Fibroblast of villous mesenchyme (primary cell): ENCODE measurements around the gene THOC7. TPM values are rescaled to one million over a fixed set of nuclear protein-coding genes. Genes with fewer than 3 reads are reported as not detected.

Experiments
- DNase-seq: peaks from one replicate; pipeline ENCODE4 v3.0.0-alpha.2; 2010; ENCODE audit warnings: low read depth
- H3K4me3 ChIP-seq: 2 replicates; pipeline ENCODE4 v1.5.1; 2011; ENCODE audit warnings: low read depth, mild to moderate bottlenecking, low read length
- CTCF ChIP-seq: IDR thresholded peaks from 2 replicates; pipeline ENCODE4 v1.5.1; 2012; ENCODE audit warnings: low read depth, mild to moderate bottlenecking, low read length; ENCODE audit not compliant: insufficient read depth
- total RNA-seq: library from RNA; depleted of rRNA; stranded (reverse); fragments of >200 nt; gene quantifications from 2 replicates; pipeline ENCODE4 v1.2.3, GENCODE V29; 2012

The THOC7 gene
- total RNA-seq, 1 donor, result 47.9 TPM

DNA sequence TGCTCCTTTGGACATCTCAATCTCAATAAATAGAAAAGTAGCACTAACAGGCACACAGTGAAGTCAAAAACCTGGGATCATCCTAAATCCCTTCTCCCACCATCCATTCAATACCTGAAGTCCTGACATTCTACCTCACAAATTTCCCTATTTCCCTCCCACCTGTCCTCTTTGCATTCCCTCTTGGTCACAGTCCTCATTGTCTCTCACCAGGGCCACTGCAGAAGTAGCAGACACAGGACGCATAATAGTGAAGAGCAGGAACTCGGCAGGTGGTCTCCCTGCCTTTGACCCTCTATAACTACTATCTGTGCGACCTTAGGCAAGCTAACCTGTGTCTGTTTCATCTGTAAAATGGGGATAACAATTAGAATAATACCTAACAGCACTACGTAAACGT, 2.3 kb downstream of the THOC7 start:
- no peak for TF ChIP-seq CTCF
- DNase-seq, result no peak
- no peak overlapping the region for H3K4me3 ChIP-seq

GRCh38 chr3:63860776-63861175, 2.8 kb downstream of the THOC7 start:
- no peak for TF ChIP-seq CTCF
- no peak overlapping the region for H3K4me3 ChIP-seq
- DNase-seq, result no peak

GRCh38 chr3:63857311-63857710, 6.3 kb downstream of the THOC7 start:
- H3K4me3 ChIP-seq, result no peak overlapping the region
- TF ChIP-seq CTCF, result no peak
- no peak for DNase-seq

DNA sequence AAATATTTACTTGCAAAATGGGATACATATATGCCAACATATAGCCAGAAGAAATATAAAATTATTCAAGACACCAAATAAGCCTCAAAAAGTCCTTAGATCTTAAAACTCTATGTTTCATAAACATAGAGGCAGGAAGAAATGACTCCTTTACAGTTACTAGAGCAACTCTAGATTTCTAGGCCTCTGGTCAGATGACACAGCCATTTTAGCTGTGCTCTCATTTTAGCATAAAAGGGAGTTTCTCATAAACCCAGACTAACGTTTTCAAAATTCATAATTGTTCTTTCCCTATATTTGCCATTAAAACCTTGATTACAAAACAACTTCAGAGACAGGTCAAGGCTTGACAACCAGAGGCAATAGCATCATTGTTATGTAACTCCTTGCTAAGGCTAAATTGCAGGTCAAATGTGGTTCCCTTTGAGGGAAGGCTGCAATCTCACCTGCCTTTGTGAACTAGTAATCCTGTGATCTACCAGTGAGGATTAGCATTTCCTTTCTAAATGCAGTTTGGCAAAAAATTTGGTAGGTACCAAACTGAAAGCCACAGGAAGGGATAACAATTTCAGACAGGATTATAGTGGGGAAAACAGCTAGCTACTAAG, 8.2 kb downstream of the THOC7 start:
- no peak for DNase-seq
- no peak overlapping the region for H3K4me3 ChIP-seq
- TF ChIP-seq CTCF, result no peak

DNA sequence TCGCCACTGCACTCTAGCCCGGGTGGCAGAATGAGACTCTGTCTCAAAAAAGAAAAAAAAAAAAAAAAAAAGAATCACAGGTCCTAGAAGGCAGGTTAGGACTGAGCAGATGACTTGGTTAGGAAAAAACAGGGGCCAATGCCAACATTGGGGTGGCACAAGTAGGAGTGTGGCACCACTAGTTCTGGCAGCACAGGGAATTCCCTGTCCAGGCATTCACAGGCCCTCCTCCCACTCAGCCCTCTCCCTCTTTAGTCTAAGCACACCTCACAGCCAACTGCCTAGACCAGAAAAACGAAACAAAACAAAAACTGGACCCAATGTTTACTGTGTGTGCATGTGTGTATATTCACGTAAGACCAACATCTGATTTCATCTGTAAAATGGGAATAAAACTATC, 10.5 kb downstream of the THOC7 start:
- no peak for TF ChIP-seq CTCF
- no peak for DNase-seq
- H3K4me3 ChIP-seq, result no peak overlapping the region

DNA sequence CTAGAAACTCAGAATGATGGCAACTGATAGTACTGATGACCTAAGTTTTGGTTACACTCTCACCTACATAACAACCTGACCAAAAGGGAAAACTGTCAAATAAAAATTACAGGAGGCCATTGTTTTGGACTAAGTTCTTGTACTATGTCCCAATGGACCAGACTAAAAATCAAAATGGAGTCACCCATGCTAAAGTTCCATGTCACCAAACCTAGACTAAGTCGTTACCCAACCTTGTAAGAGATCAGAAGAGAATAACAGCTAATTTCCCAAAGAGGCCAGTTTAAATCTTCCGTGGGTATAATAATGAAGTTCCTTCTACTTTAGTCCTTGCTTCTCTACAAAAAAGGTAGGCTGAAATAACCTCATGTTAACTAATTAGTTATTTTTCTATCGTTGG, 12.3 kb downstream of the THOC7 start:
- H3K4me3 ChIP-seq, result no peak overlapping the region
- DNase-seq, result no peak
- no peak for TF ChIP-seq CTCF

- no peak for TF ChIP-seq CTCF
- no peak for DNase-seq
- H3K4me3 ChIP-seq, result no peak overlapping the region
These were observed 14.4 kb downstream of the THOC7 start for GRCh38 chr3:63849175-63849574.
